ENCODE results near the gene CD151.
A peak's percentile ranks its signal among the peaks of the same experiment; 100 is the strongest.

CD151 gene

DNA sequence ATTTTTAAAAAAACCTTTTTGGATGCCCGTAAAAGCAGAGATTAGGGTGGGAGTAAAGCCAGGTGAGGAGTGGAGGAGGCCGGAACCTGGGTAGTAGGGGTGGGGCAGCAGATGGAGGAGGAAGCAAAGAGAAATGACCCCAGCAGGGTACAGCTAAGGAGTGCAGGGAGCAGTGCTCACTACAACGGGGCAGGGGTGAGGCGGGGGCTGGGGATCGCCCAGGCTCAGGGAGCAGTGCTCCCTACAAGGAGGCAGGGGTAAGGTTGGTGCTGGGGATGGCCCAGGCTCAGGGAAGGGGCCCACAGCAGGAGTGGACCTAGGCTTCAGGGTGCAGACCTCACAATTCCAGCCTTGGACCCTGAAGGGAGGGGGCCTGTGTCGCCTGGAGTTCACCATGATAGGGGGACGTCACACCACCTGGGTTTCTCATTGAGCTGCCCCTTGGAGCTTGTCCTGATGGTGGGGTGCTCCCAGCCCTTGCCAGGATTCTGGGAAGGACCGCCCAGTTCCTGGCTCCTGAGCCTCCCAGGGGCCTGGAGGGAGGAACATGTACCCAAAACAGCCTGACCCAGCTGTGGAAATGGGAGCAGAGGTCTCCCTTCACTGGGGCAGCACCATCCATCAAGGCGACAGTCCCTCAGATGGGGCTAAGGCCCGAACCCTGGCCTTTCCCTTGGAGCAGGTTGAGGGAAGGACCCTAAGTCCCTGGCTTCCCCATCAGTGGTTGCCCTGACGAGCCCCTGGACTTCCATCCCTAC is 16.9 kb upstream of the CD151 start:
- no peak for DNase-seq (ENCODE audit: low read depth in 2 of 2)

DNA sequence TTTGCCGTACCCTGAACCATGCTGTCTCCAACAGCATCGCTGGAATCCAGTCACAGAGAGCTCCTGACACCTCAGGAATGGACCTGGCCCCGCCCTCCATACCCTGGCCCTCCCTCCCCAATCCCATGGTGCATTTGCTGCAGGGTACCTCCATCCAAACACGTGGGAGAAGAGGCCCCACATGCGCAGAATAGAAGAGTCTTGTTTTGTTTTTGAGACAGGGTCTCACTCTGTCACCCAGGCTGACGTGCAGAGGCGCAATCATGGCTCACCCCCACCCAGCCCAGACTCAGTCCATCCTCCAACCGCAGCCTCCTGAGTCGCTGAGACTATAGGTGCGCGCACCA is 16.3 kb upstream of the CD151 start:
- DNase-seq (ENCODE audit: low read depth in 2 of 2), result no peak

DNA sequence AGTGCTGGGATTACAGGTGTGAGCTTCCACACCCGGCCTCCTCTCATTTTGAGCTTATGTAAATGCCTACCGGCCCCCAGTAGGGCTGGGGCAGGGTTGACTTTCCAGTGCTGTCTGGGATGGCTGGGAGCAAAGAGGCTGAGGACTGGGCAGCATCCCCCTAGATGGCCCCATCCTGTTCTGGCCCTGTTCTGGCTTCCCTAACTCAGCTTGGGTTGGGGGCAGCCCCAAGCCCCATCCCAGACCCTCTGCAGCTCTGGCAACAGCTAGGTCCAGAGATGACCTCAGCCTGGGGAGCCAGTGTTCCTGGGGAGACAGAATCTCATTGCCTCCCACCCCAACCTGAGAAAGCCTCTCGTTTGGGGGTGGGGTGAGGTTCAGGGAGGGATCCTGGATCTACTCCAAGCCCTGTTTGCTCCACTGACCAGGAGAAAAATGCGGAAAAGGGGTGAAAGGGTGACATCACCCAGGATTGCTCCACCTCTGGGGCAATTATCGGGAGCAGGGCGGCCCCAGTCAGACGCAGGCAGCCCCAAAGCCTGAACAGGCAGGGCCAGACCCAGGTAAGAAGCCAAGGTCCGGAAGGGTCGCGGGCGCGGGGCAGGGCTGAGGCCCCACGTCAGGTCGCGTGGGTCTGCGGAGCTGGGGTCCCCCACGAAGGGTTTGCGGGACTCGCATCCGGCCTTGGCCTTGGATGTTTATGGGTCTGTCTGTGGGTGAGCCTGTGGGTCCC is 14.2 kb upstream of the CD151 start, which contains the start of gene PNPLA2:
Gene PNPLA2 (plus strand): TSS at position 519 of the 733 bp plus-strand sequence. CDS start 805 bp downstream, outside the sequence.
- DNase-seq (ENCODE audit: low read depth in 2 of 2), result no peak

DNA sequence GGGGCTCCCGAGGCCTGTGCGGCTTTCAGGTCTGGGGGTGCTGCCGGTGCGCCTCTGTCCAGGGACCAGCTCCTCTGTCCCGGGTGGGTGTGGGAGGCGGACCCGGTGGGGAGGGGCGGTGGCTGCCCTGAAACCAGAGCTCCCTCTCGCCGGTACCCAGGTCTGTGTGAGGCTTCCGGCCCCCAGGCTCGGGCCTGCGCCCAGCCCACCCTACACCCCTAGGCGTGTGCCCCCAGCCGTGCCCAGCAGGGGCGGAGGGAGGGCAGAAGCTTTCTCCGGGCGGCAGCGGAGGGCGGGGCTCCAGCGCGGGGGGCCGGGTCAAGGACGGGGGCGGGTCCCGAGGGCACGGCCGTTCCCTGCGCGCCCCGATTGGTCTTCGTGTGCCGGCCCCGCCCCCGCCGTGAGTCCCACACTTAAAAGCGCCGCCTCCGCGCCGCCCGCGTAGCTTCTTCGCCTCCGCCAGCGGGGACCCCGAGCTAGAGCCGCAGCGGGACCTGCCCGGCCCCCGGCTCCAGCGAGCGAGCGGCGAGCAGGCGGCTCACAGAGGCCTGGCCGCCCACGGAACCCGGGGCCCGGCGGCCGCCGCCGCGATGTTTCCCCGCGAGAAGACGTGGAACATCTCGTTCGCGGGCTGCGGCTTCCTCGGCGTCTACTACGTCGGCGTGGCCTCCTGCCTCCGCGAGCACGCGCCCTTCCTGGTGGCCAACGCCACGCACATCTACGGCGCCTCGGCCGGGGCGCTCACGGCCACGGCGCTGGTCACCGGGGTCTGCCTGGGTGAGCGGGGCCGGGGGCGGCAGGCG is 13.4 kb upstream of the CD151 start:
- peak; percentile 83 to 93 for DNase-seq (ENCODE audit: low read depth in 2 of 2)

DNA sequence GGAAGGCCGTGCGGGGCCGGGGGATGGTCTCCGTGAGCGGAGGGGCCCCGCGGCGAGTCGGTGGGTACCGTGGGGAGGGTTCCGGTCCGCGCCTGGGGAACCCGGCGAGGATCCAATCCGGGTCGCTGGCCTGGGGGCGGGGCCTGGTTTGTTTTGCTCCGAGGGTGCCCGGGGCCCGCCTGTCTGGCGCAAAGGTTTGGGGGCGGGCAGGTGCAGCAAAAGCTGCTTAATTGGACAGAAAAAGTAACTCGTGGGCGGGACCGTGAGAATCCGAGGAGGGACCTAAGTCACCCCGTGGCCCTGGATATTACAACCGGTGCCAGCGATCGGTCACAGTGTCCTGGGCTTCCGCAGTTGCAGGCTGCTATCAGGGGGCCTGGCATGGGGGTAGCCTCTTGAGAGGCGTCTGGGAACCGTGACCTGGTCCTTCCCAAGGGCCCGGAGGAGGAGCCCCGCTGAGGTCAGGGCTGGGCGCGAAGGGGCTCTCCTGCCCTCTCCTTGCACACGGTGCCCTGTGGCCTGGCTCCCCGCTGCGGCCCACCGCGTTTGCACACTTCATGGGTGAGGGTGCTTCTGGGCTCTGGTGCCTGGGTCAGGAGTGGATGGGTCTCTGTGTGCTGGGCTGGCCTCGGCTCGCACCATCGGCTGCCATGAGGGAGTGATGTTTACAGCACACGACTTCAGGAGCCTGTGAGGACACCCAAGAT is 12.7 kb upstream of the CD151 start:
- peak; percentile 86 to 91 for DNase-seq (ENCODE audit: low read depth in 2 of 2)

DNA sequence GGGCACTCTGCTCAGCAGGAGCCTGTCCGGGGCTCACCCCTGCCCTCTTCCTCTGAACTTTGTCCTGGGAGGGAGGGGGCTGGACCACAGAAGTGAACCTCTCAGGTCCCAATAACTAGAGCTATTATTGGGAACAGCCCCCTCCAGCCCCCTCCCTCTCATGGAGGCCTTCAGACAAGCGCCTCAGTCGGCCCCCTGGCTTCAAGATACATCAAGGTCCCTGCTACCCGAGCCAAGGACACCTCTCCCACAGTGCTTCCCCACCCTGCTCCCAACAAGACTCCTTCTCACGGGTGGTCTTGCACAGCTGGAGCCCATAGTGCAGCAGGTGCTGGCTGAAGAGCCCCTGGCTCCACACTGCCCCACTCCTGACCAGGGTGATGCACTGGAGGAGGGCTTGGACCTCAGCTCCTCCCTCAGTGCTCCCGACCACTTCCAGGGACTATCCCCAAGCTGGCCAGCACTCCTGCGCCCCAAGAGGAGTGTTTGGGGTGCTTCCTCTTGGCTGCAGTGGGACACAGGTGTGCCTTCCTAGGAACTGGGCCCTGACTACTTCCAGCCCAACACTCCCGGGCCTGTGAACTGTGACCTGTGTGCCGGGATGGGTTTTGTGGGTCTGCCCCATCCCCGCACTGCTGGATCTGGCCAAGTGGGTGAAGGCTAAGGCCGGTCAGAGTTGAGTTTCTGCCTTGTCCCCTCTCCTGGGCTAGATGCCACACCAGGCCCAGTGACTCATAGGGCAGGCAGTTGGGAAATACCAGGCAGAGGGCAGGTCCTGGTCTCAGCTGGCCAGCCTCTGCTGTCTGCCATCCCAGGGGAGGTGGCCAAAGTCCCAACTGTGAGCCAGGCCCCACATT is 11.9 kb upstream of the CD151 start:
- DNase-seq (ENCODE audit: low read depth in 2 of 2), result no peak

DNA sequence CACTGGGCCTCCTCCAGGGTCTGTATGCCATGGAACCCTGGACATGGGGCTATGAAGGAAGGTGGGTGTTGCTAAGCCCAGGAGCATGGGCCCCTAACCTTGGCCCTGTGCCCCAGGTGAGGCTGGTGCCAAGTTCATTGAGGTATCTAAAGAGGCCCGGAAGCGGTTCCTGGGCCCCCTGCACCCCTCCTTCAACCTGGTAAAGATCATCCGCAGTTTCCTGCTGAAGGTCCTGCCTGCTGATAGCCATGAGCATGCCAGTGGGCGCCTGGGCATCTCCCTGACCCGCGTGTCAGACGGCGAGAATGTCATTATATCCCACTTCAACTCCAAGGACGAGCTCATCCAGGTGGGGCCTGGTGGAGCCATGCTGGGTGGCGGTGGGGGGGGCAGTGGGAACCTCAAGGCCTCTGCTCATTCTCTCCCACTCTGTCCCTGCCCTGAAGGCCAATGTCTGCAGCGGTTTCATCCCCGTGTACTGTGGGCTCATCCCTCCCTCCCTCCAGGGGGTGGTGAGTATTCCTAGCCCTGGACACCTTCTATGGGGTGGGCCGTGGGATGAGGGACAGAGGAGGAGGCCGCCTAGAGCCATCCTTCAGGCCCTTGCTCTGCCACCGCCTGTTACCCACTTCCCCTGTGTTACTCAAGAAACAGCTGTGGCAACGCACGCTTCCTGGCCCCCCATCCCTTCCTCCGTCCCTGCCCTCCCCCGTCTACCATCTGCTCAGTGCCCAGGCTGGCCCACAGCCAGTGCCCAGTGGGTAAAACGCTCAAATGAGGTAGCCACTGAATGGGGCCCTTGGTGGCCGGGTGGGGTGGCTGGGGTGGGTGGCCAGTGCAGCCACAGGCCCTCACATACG is 11.0 kb upstream of the CD151 start:
- no peak for DNase-seq (ENCODE audit: low read depth in 2 of 2)

DNA sequence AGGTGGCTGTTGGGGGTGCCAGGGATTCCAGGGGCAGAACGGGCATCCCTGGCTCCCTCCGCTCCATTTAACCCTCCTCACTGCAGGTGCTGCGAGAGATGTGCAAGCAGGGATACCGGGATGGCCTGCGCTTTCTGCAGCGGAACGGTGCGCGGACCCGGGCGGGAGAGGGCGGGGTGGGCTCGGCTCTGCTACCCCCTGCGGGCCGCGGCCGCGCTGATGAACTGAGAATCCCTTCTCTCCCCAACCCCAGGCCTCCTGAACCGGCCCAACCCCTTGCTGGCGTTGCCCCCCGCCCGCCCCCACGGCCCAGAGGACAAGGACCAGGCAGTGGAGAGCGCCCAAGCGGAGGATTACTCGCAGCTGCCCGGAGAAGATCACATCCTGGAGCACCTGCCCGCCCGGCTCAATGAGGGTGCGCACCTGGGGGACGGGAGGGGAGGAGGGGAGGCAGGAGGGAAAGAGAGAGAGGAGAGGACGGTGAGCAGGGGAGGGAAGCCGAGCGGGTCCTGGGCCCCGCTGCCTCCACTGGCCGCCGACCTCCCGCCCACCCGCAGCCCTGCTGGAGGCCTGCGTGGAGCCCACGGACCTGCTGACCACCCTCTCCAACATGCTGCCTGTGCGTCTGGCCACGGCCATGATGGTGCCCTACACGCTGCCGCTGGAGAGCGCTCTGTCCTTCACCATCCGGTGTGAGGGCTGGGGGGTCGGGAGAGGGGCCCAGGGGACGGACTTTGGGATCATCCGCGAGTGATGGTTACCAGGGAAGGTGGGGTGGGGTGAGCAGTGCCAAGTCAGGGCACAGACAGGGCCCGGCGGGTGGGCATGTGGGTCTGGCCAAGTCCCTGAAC is 9.1 kb upstream of the CD151 start:
- no peak for DNase-seq (ENCODE audit: low read depth in 2 of 2)

DNA sequence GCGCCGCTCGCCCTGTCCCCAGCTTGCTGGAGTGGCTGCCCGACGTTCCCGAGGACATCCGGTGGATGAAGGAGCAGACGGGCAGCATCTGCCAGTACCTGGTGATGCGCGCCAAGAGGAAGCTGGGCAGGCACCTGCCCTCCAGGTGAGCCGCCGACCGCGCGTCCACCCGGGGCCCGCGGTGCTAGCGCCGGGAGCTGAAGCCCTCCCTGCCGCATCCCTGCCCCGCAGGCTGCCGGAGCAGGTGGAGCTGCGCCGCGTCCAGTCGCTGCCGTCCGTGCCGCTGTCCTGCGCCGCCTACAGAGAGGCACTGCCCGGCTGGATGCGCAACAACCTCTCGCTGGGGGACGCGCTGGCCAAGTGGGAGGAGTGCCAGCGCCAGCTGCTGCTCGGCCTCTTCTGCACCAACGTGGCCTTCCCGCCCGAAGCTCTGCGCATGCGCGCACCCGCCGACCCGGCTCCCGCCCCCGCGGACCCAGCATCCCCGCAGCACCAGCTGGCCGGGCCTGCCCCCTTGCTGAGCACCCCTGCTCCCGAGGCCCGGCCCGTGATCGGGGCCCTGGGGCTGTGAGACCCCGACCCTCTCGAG is 8.4 kb upstream of the CD151 start:
- no peak for DNase-seq (ENCODE audit: low read depth in 2 of 2)

DNA sequence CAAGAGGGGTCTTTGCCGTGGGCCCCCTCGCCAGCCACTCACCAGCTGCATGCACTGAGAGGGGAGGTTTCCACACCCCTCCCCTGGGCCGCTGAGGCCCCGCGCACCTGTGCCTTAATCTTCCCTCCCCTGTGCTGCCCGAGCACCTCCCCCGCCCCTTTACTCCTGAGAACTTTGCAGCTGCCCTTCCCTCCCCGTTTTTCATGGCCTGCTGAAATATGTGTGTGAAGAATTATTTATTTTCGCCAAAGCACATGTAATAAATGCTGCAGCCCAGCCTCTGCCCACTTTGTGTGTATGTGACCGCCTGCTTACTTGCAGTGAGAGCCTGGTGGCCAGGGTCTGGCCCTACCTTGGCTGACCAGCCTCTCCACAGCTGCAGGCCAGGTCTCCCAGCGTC is 7.8 kb upstream of the CD151 start:
- DNase-seq (ENCODE audit: low read depth in 2 of 2), result no peak

DNA sequence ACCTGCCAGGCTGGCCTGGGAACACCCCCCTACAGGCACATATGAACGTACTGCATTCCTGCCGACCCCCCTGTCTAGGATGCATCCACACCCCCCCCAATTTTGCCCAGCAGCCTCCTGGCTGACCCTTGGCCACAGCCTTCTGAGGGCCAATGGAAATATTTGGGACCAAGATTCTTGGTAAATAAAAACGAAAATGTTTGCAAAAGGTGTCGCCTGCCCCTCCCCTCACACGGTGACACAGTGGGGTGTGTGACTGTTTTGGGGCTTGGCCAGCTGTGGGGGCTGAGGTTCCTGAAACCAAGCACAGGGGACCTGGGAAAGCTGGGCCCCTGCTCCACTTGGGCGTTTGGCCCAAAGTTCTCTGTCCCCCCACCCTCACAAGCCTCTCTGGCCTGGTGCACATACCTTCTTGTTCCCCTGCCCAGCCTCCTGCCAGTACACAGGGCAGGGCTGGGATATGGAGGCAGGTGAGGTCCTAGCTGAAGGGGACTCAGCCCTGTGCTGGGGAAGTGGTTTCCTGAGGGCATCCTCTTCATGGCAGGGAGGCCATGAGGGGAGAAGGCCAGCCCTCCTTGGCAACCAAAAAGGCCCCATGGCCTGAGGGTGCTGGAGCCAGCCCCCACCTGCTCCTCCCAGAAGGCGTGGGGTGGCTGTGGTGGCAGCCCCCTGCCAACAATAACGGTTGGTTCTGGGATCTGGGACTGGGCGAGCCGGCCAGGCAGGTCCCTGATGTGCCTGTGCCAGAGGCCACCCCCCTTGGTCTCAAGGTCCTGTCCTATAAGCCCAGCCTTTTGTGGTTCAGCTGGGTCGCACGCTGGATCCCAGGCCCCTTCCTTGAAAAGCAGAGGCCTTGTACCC is 7.2 kb upstream of the CD151 start:
- DNase-seq (ENCODE audit: low read depth in 2 of 2), result no peak

DNA sequence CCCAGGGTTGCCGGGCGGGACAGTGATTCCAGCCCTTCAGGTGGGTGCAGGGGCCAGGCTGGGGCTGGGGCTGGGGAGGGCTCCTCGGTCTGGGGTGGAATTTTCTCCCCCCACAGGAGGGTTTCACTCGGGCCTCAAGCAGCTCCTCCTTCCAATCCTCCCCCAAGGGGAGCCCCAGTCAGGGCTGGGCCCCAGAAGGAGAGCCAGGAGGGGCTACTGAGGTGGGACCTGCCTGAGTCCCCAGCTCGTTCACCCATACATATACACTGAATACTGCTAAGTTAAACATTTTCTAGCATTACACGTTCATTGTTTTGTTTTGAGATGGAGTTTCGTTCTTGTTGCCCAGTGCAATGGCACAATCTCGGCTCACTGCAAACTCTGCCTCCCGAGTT is 6.5 kb upstream of the CD151 start:
- DNase-seq (ENCODE audit: low read depth in 2 of 2), result no peak

DNA sequence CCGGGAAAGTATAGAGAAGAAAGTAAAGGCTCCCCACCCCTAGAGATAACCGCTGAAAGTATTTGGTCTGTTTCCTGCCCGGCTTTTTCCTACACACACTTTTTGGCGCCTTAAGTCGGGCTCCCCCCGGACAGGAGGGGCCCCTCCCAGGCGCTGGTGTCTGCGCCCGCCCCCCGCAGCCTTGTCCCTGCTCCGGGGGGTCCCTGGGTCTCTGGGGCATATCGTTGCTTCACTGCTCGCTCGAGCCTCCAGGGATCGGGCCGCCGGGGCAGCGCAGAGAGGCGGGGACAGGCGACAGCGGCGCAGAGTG is 6.0 kb upstream of the CD151 start:
- DNase-seq (ENCODE audit: low read depth in 2 of 2), result no peak

DNA sequence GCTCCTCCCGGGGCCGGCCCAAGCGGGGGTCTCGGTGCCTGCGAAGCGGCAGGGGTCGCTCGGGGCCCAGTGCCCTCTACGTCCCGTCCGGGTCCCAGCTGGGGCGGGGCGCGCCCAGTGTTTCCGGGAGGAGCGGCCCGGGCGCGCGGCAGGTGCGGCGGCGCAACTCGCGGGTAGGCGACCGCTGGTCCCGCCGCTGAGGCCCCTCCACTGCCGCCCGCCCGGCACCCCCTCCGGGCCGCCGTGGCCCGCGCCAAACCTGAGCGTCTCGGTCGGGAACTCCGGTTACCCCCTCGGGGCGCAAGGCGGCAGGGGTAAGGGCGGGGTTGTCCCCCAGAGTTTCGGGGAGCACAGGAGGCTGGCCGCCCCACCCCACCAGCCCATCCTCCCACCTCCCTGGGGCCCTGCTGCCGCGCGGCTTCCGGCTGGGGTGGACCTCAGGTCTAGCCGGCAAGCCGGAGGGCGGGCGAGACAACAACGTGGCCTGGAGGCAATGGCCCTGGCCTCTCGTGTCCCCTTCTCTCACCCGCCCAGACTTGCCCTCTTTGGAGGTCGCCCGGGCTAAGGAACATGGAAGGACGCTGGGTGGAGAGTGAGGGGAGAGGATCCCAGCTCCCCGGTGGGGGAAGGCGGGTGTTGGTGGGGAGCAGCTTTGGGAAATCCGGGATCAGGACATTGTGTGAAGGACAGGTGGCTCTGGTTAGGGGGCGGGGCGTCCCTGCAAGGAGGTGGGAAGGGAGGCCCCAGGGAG is 5.4 kb upstream of the CD151 start:
- no peak for DNase-seq (ENCODE audit: low read depth in 2 of 2)

DNA sequence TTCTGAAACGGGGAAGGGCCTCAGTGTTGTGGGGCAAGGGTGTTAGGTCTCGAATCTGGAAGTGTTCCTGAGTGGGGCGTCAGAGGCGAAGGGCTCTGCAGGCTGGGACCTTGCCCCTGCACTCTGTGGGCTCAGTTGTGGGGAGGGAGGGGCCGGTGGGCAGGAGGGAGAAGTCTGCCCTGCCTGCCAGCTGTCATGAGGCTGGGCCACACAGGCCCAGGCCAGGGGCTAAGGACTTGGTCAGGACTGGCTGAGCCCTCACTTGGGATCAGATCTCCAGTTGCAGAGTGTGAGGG is 4.9 kb upstream of the CD151 start, which contains the start of gene CRACR2B:
Gene CRACR2B (plus strand): TSS at position 23 of the 296 bp plus-strand sequence. CDS start 689 bp downstream, outside the sequence.
- no peak for DNase-seq (ENCODE audit: low read depth in 2 of 2)

DNA sequence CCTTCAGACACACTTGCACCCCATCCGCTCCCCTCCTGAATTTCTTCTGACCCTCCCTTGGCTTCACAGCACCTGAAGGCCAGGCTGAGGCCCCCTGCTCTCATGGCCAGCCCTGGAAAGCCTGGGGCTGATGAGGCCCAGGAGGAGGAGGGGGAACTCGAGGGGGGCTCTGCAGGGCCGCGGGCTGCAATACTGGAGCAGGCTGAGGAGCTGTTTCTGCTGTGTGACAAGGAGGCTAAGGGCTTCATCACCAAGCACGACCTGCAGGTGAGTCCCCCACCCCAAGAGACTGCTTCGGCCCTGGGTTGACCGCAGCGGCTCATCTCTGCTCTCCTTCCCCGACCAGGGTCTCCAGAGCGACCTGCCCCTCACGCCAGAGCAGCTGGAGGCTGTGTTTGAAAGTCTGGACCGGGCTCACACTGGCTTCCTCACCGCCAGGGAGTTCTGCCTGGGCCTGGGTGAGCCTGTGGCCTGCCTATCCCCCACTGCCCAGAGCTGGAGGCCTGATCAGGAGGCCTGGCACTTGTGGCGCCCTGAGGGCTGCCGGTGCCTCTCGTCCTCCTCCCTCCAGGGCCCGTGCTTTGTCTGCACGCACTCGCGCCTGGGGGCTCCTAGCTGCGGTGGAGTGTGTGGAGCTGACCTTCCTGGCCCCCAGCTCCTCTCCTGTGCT is 4.1 kb upstream of the CD151 start:
- DNase-seq (ENCODE audit: low read depth in 2 of 2), result no peak

Measured in stimulated activated CD8-positive, alpha-beta memory T cell treated with anti-CD3 and anti-CD28 coated beads, Interleukin-7, amount 100 ng/mL, for 4 hours (primary cell).